CD14-positive monocyte (primary cell): ENCODE measurements around the gene STAC. TPM values are rescaled to one million over a fixed set of nuclear protein-coding genes. Genes with fewer than 3 reads are reported as not detected.
A peak's percentile ranks its signal among the peaks of the same experiment; 100 is the strongest.

Source experiments
- DNase-seq, 3 donors: peaks; one replicate each; pipeline ENCODE4 v3.0.0-alpha.2; 2011 to 2022
- H2AFZ ChIP-seq: 2 replicates; pipeline ENCODE4 v1.6.0; 2012; ENCODE audit warnings: mild to moderate bottlenecking, low read depth, low read length, inconsistent platforms; ENCODE audit not compliant: insufficient read depth, poor library complexity, severe bottlenecking
- H3K27ac ChIP-seq, 2 donors: 1 replicate in 1 of 2; 2 replicates in 1 of 2; pipeline ENCODE4 v1.5.1; 2012 to 2013; ENCODE audit warnings: low read length in 2 of 2, control low read depth in 1 of 2, inconsistent platforms in 1 of 2, low read depth in 1 of 2, mild to moderate bottlenecking in 1 of 2
- H3K27me3 ChIP-seq, 2 donors: one replicate each; pipeline versions ENCODE4 v1.6.0 to v1.6.1; 2011 to 2013; ENCODE audit warnings: low read length in 2 of 2; ENCODE audit not compliant: control insufficient read depth in 2 of 2, insufficient read depth in 2 of 2
- H3K36me3 ChIP-seq, 2 donors: replicated peaks in 1 of 2; 1 replicate in 1 of 2; 2 replicates in 1 of 2; pipeline versions ENCODE4 v1.5.1 to v1.6.1; 2012 to 2013; ENCODE audit warnings: low read length in 2 of 2, control low read depth in 1 of 2, inconsistent platforms in 1 of 2, mild to moderate bottlenecking in 1 of 2; ENCODE audit not compliant: insufficient read depth in 2 of 2, control insufficient read depth in 1 of 2
- H3K4me1 ChIP-seq, 2 donors: 1 replicate in 1 of 2; 2 replicates in 1 of 2; pipeline versions ENCODE4 v1.5.1 to v1.6.1; 2012 to 2013; ENCODE audit warnings: low read length in 2 of 2, control low read depth in 1 of 2, inconsistent platforms in 1 of 2, mild to moderate bottlenecking in 1 of 2, moderate library complexity in 1 of 2; ENCODE audit not compliant: insufficient read depth in 2 of 2, control insufficient read depth in 1 of 2
- H3K4me2 ChIP-seq: replicated peaks from 2 replicates; pipeline ENCODE3; 2012; ENCODE audit warnings: low read length, moderate library complexity, mild to moderate bottlenecking; ENCODE audit not compliant: poor library complexity, severe bottlenecking; ENCODE audit errors: extremely low read depth
- H3K4me3 ChIP-seq, 3 experiments: fragments of 200-600 bp in 1 of 3; sonication (generic) in 1 of 3; replicated peaks in 1 of 3; 1 replicate in 2 of 3; 2 replicates in 1 of 3; pipeline ENCODE4 v1.5.1; 2011 to 2013; ENCODE audit warnings: low read length in 3 of 3, mild to moderate bottlenecking in 3 of 3, control low read depth in 2 of 3, low read depth in 2 of 3, inconsistent platforms in 1 of 3, moderate library complexity in 1 of 3
- H3K79me2 ChIP-seq: 2 replicates; pipeline ENCODE4 v1.6.0; 2012; ENCODE audit warnings: mild to moderate bottlenecking, control low read depth, inconsistent platforms, low read length, moderate library complexity; ENCODE audit not compliant: insufficient read depth
- H3K9ac ChIP-seq: 2 replicates; pipeline ENCODE4 v1.6.0; 2017; ENCODE audit warnings: low read length, mild to moderate bottlenecking; ENCODE audit not compliant: insufficient read depth, poor library complexity, severe bottlenecking
- H3K9me3 ChIP-seq, 2 donors: replicated peaks in 1 of 2; 1 replicate in 1 of 2; 2 replicates in 1 of 2; pipeline versions ENCODE4 v1.5.1 to v1.6.1; 2012 to 2013; ENCODE audit warnings: low read length in 2 of 2, control low read depth in 1 of 2; ENCODE audit not compliant: control insufficient read depth in 1 of 2, insufficient read depth in 1 of 2
- H4K20me1 ChIP-seq: 2 replicates; pipeline ENCODE4 v1.6.0; 2012; ENCODE audit warnings: mild to moderate bottlenecking, low read length, control low read depth, moderate library complexity; ENCODE audit not compliant: insufficient read depth
- H3K27ac Mint-ChIP-seq, 7 donors: one replicate each; pipeline ENCODE4 v1.8.0; 2020; ENCODE audit warnings: mild to moderate bottlenecking in 7 of 7, mixed read lengths in 7 of 7, moderate library complexity in 6 of 7, inconsistent platforms in 2 of 7
- H3K27me3 Mint-ChIP-seq, 3 donors: one replicate each; pipeline ENCODE4 v1.8.0; 2021 to 2022; ENCODE audit warnings: low read depth in 3 of 3, mild to moderate bottlenecking in 3 of 3, mixed read lengths in 3 of 3, moderate library complexity in 3 of 3, inconsistent platforms in 1 of 3
- H3K36me3 Mint-ChIP-seq, 2 donors: one replicate each; pipeline ENCODE4 v1.8.0; 2020; ENCODE audit warnings: mixed read lengths in 2 of 2, inconsistent platforms in 1 of 2, mild to moderate bottlenecking in 1 of 2
- H3K4me1 Mint-ChIP-seq: one replicate; pipeline ENCODE4 v1.8.0; 2020; ENCODE audit warnings: mild to moderate bottlenecking, mixed read lengths
- H3K4me3 Mint-ChIP-seq, 2 donors: one replicate each; pipeline ENCODE4 v1.8.0; 2020; ENCODE audit warnings: mild to moderate bottlenecking in 2 of 2, mixed read lengths in 2 of 2, moderate library complexity in 1 of 2
- H3K9me3 Mint-ChIP-seq, 7 donors: one replicate each; pipeline ENCODE4 v1.8.0; 2020 to 2022; ENCODE audit warnings: mixed read lengths in 7 of 7, mild to moderate bottlenecking in 6 of 7, moderate library complexity in 6 of 7, inconsistent platforms in 2 of 7
- WGBS: methylation state at CpG from one replicate; pipeline ENCODE4 v1.1.5; 2013; ENCODE audit warnings: missing lambda C conversion rate; ENCODE audit not compliant: insufficient coverage; 5-methylcytosine and 5-hydroxymethylcytosine counted together
- intact Hi-C, 2 donors: fragments of 100-400 bp; cut with micrococcal nuclease; formaldehyde crosslinking; loops; one replicate each; pipeline versions ENCODE4 v1.15.0 to v1.15.1; 2023
- polyA plus RNA-seq, 3 donors: library from polyadenylated mRNA; depleted of rRNA in 1 of 3; unstranded in 2 of 3; stranded (reverse) in 1 of 3; fragments of 300-500 nt in 2 of 3; fragments of >200 nt in 1 of 3; fragmentation: Illumina TruSeq in 2 of 3; gene quantifications; 1 replicate in 2 of 3; 2 replicates in 1 of 3; pipeline ENCODE4 v1.2.3, GENCODE V29; 2012 to 2021
- TF ChIP-seq, protein P1 (sequence below): fragments of 200-600 bp; IDR thresholded peaks from one replicate; pipeline ENCODE4 v1.8.0; 2022; ENCODE audit warnings: antibody characterized with exemption, mild to moderate bottlenecking

Gene STAC
- polyA plus RNA-seq, 3 donors = 0.10 to 0.40 (median 0.12) TPM

DNA sequence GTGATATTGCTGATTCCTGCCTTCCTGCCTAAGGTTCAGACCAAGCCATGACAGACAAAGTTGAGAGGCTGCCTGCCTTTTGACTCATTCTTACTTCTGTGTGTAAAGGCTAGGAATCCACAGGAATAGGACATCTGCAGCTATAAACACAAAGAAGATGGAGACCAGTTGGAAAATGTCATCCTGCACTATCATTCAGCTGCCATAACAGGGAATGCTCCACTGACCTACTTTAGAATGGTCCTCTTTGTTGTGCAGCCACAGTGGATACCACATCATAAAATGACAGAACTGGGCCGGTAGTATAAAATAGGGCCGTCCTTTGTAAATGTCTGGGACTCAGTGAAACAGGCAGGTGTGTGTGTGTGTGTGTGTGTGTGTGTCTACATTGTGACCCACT is 75.1 kb downstream of the STAC start:
- no peak overlapping the region for H2AFZ ChIP-seq
- no peaks in the 10 kb centered on the region for H3K79me2 ChIP-seq
- no peak overlapping the region for H3K9ac ChIP-seq
- Mint-ChIP-seq H3K36me3 (peaks cover 3 to 6% of the 10 kb centered on the region in 2 donors), H3K4me3 (no peak overlapping the region), H3K27ac (peak overlapping the region in 1 of 7 donors; percentile 19), H3K27me3 (no peaks in the 10 kb centered on the region), H3K9me3 (peaks cover 0 to 7% (median 0%) of the 10 kb centered on the region in 7 donors), H3K4me1 (peaks cover 10% of the 10 kb centered on the region)
- no peaks in the 10 kb centered on the region for H3K4me1 ChIP-seq
- no peaks in the 10 kb centered on the region for H3K27me3 ChIP-seq
- no peak for DNase-seq
- TF ChIP-seq, protein P1, sequence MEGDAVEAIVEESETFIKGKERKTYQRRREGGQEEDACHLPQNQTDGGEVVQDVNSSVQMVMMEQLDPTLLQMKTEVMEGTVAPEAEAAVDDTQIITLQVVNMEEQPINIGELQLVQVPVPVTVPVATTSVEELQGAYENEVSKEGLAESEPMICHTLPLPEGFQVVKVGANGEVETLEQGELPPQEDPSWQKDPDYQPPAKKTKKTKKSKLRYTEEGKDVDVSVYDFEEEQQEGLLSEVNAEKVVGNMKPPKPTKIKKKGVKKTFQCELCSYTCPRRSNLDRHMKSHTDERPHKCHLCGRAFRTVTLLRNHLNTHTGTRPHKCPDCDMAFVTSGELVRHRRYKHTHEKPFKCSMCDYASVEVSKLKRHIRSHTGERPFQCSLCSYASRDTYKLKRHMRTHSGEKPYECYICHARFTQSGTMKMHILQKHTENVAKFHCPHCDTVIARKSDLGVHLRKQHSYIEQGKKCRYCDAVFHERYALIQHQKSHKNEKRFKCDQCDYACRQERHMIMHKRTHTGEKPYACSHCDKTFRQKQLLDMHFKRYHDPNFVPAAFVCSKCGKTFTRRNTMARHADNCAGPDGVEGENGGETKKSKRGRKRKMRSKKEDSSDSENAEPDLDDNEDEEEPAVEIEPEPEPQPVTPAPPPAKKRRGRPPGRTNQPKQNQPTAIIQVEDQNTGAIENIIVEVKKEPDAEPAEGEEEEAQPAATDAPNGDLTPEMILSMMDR = no peak
- intact Hi-C loops = no loop called here
- H3K9me3 ChIP-seq = no peaks in the 10 kb centered on the region
- no peak overlapping the region for H3K27ac ChIP-seq
- H3K4me3 ChIP-seq = no peak overlapping the region
- no CpG with 5 or more reads among the region's 2 CpGs for WGBS
- no peaks in the 10 kb centered on the region for H4K20me1 ChIP-seq
- no peak overlapping the region for H3K4me2 ChIP-seq
- no peaks in the 10 kb centered on the region for H3K36me3 ChIP-seq

DNA sequence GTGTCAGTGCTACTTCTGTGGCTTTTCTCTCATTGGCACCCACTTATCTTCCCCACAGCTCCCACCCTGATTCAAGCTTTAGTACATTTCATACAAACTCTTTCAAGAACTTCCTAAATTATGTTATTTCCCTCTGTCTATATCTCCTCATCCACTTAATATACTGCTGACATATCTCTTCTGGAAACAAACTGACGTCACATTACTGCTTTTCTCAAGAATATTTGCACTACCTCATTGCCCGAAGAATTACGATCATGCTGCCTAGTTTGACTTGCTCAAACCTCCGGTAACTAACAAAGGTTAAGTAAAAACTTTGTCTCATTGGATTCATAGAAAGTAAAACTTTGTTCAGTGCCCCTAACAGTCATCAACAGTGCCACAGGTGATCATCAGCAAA is 76.5 kb downstream of the STAC start:
- Mint-ChIP-seq H3K4me1 (peaks cover 9% of the 10 kb centered on the region), H3K27me3 (no peaks in the 10 kb centered on the region), H3K36me3 (peaks cover 3 to 6% of the 10 kb centered on the region in 2 donors), H3K4me3 (no peak overlapping the region), H3K27ac (no peak overlapping the region), H3K9me3 (peaks cover 0 to 7% (median 0%) of the 10 kb centered on the region in 7 donors)
- no peak for DNase-seq
- Histone ChIP-seq H3K4me1 (no peaks in the 10 kb centered on the region), H3K27ac (no peak overlapping the region), H2AFZ (no peak overlapping the region), H3K4me3 (no peak overlapping the region), H3K9me3 (no peaks in the 10 kb centered on the region), H3K27me3 (no peaks in the 10 kb centered on the region), H3K79me2 (no peaks in the 10 kb centered on the region), H3K4me2 (no peak overlapping the region), H4K20me1 (no peaks in the 10 kb centered on the region), H3K36me3 (no peaks in the 10 kb centered on the region), H3K9ac (no peak overlapping the region)
- WGBS = 88% methylated on average over 3 of the region's 4 CpGs
- TF ChIP-seq, protein P1 = no peak
- intact Hi-C loops = no loop called here
